HG03108 (cell line): ENCODE data around the gene IGF2R.
"Not testable (repeated sequence)": the region's sequence is repeated elsewhere in the genome, so short reads cannot be mapped to it uniquely, and the experiment has no call there.

Source experiments
- ATAC-seq: cut with Tn5 transposase; IDR thresholded peaks from one replicate; pipeline ENCODE4 v1.9.1; 2021; ENCODE audit warnings: moderate library complexity; ENCODE audit not compliant: unreplicated experiment

Gene IGF2R

GRCh38 chr6:160090442-160091239 lies 121.8 kb downstream of the IGF2R start:
- ATAC-seq = not testable (repeated sequence)

GRCh38 chr6:160092176-160092575 lies 123.3 kb downstream of the IGF2R start:
- not testable (repeated sequence) for ATAC-seq

- no peak for ATAC-seq
These were observed 123.7 kb downstream of the IGF2R start for GRCh38 chr6:160092602-160093001.

- ATAC-seq = no peak
These were observed 124.2 kb downstream of the IGF2R start for GRCh38 chr6:160093061-160093460.

- no peak for ATAC-seq
These were observed 125.1 kb downstream of the IGF2R start for GRCh38 chr6:160093946-160094345.

GRCh38 chr6:160095146-160095845 lies 126.4 kb downstream of the IGF2R start:
- ATAC-seq = no peak

- ATAC-seq = no peak
These were observed 132.7 kb downstream of the IGF2R start for GRCh38 chr6:160101277-160102205.

- ATAC-seq = no peak
These were observed 133.5 kb downstream of the IGF2R start for GRCh38 chr6:160102399-160102798.

- ATAC-seq = no peak
These were observed 134.3 kb downstream of the IGF2R start for GRCh38 chr6:160102956-160103824.

GRCh38 chr6:160103825-160104100 lies 134.9 kb downstream of the IGF2R start:
- ATAC-seq = no peak

GRCh38 chr6:160104821-160105517 lies 136.1 kb downstream of the IGF2R start:
- ATAC-seq = no peak

- no peak for ATAC-seq
These were observed 137.1 kb downstream of the IGF2R start for GRCh38 chr6:160106010-160106409.

- ATAC-seq = no peak
These were observed 137.8 kb downstream of the IGF2R start for GRCh38 chr6:160106701-160107100.

- ATAC-seq = no peak
These were observed 139.2 kb downstream of the IGF2R start for GRCh38 chr6:160108077-160108476.

- ATAC-seq = no peak
These were observed 141.8 kb downstream of the IGF2R start for GRCh38 chr6:160110586-160111123.

GRCh38 chr6:160111806-160112205 lies 142.9 kb downstream of the IGF2R start:
- no peak for ATAC-seq

- ATAC-seq = no peak
These were observed 143.9 kb downstream of the IGF2R start for GRCh38 chr6:160112628-160113299.

GRCh38 chr6:160114536-160114935 lies 145.7 kb downstream of the IGF2R start:
- not testable (repeated sequence) for ATAC-seq

- no peak for ATAC-seq
These were observed 146.5 kb downstream of the IGF2R start for GRCh38 chr6:160115421-160115820.
